GM10847 (cell line): ENCODE data around the gene PSMD1.

Experiments used
- POLR2A ChIP-seq: IDR thresholded peaks from 2 replicates; pipeline ENCODE4 v1.6.1; 2011; ENCODE audit not compliant: insufficient read length; ENCODE audit errors: extremely low read depth

The PSMD1 gene

DNA sequence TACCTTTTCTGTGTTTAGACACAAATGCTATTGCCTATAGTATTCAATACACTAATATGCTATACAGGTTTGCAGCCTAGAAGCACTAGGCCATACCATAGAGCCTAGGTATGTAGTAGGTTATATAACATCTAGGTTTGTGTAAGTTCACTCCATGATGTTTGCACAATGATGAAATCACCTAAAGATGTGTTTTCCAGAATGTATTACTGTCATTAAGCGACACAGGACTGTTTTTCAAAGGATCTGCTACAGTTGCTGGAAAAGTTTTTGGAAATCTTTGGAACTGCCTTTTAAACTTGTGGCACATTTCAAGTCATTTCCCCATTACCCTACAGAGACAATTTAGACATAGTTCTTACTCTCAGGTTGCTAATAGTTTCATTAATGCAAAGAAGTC lies 9.3 kb downstream of the PSMD1 start:
- no peak for TF ChIP-seq POLR2A

DNA sequence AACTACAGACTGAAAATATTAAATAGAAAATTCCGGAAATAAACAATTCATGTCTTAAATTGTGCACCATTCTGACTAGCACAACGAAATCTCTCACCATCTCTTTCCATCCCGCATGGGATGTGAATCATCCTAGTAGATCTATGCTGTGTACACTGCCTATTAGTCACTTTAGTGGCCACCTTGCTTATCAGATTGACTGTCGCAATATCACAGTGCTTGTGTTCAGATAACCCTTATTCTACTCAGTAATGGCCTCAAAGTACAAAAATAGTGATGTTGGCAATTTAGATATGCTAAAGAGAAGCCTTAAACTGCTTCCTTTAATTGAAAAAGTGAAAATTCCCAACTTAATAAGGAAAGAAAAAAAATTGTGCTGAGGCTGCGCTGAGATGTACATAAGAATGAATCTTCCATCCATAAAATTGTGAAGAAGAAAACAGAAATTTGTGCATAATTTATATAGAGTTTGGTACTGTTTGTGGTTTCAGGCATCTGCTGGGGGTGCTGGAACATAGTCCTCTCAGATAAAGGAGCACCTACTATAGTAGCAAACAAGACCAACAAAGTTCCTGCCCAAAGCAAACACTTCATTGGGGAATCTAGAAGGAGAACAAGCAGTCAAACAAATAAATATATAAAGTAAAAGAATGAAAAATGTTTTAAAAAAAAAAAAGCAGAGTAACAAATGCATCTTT lies 12.0 kb downstream of the PSMD1 start:
- no peak for TF ChIP-seq POLR2A

DNA sequence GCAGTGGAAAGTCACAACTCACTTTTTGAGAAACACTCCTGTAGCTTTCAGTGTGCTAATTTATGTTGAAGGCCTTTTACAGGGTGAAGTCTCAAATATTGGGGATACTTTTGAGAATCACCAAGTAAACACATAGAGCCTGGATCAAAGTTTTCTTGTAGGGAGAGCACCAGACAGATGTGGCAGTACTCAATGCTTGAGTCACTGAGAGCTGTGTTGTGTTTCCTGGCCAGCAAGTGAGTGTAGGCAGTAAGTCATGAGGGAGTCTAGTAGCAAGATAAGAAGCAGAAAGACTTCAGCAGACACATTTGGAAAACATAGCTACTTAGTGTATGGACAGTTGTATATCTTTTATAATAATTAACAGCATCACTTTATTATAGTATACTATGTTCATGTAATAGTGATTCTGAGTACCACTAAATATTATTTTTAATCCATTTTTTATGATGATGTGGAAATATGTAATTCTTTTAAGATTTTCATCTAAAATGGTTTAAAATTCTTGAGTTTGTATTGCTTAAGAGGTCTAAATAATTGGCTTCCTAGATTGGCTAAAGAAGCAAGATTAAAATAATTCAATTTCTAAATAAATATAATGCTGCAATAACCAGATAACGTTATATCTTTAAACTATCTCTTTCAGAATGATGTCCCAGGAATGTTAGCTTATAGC lies 12.8 kb downstream of the PSMD1 start:
- TF ChIP-seq POLR2A = no peak

DNA sequence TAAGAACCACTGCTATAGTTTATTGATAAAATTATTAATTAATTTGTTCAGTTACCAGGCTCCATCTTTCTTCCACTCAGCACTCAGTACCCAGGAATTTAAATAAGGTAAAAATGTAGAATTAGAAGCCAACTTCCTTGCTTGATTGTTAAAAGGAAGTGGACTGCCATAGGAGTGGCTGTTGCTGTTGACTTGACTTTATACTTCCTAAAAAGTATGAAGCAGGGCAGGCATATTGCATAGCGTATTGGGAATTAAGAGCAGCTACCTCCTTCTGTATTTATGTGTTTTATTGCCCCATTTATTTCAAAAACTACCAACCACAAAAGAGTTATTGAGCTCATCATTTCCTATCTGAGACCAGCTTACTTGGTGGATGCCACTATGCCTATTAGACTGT lies 27.9 kb downstream of the PSMD1 start:
- TF ChIP-seq POLR2A = no peak

DNA sequence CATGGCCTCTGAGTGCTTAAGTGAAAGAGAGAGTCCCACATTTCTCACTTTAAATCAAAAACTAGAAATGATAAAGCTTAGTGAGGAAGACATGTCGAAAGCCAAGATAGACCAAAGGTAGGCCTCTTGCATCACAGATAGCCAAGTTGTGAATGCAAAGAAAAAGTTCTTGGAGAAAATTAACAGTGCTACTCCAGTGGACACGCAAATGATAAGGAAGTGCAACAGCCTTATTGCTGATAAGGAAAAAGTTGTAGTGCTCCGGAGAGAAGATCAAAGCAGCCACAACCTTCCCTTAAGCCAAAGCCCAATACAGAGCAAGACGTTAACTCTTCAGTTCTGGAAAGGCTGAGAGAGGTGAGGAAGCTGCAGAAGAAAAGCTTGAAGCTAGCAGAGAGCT lies 32.1 kb downstream of the PSMD1 start:
- no peak for TF ChIP-seq POLR2A

DNA sequence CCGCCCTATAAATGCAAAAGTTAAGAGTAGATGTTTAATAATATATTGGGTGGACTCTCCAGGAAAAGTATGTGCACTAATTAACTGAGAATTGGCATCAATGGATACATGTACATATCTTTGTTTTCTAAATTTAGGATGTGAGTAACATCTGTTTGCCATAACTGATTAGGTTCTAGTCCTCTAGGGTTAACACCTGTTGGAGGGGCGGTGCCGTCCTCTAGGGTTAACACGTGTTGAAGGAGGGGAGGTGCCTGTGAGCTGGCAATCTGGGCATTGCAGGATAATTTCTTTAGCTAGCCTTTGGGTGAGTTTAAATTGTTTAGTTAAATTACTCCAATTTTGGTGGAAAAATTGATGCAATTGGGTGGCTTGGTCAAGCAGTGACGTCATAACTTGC lies 37.3 kb downstream of the PSMD1 start:
- TF ChIP-seq POLR2A = no peak

DNA sequence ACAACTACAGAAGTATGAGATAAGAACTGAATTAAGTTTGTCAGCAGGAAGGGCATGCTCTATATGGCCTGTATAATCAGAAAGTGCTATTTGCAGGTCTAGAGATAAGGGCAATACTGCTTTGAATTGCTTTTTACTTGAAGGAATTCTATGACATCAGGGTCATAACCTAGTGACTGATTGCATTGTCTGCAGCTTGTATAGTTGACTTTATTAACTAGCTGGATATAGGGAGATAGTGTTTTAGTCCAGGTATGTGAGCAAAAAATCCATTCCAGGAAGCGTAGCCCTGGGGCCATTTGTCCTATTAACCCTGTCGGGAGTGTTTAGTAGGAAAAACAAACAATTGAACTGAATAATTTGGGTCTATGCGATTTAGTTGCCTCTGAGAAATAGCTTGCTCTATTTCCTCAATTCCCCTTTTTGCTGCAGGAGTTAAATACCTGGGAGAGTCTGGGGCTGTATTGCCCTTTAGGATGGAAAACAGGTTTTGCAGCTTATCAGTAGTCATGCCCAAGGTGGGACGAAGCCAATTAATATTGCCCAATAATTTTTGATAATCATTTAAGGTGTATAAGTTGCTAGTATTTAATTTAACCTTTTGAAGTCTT lies 38.2 kb downstream of the PSMD1 start:
- TF ChIP-seq POLR2A = no peak

DNA sequence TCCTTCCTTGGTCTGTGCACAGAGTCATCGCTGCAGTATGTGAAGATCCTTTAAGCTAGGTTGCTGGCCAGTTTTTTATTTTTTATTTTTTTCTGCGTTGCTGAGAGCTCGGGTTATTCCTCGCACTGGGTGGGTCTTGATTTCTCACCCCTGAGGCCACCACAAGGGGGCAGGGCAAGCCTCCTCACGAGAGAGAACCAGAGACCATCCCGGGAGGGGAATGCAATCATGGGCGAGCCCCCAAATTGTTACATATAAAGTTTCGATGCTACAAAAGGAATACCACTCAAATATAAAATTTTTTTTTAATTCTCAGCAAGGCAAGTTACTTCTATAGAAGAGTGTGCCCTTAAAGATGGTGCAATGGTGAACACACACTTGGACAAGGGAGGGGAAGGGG lies 43.3 kb downstream of the PSMD1 start:
- TF ChIP-seq POLR2A = no peak

DNA sequence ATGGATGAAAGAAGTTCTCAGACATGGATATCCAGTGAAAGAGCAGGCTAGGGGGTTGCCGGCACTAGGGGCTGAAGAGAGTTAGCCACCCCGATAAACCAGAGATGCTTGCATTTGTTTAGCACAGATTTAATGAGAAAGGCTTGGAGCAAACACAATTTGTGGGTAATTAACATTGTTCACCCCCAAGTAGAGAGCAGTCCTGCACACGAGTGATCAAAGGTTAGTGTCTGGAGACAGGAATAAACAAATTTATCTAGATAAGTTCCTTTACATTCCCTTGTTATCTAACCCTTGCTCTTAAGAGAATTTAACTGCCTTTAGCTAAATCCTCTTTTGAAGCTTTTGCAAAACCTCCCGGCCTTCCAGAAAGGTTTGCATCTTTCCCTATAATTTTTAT lies 44.3 kb downstream of the PSMD1 start:
- no peak for TF ChIP-seq POLR2A

DNA sequence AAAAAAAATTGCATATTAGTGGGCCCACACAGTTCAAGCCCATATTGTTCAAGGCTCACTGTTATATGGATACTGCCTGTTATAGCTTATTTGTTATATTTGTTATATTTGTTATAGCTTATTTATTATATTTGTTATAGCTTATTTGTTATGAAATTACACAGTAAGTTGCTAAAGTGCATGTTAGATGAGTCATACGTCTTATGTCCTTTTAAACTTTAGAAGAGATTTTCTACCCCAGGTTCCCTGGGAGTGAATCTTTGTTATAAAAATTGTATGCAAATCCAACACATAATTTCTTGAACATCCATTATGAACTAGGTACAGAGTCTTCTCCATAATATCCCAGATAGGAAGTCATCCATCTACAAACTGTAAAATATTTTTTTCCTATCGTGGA lies 46.1 kb downstream of the PSMD1 start:
- no peak for TF ChIP-seq POLR2A

DNA sequence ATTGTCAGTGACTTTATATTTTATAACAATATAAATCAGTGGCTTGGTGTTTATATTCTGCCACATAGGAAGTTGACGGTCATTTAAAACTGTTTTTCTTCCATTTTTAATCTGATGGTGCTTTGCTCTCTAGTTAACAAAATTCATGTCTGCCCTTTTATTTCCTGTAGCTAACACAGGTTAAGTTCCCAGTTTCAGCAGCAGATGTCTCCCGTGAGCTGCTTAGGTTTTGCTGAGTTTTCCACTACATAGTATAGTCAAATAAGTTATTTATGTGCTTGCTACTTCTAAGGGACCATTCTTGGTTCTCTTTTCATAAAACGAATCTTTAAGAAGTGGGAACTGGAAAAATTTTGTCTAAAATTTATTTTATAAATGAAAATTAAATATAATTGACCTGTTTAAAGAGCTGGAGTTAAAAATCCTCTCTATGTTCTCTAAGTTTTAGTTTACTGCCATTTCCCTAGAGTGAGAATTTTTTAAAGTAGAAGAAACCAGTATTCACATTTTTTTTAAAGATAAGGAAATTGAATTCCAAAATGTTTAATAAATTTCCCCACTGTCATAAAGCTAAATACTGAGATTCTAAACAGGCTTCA lies 47.5 kb downstream of the PSMD1 start:
- no peak for TF ChIP-seq POLR2A

DNA sequence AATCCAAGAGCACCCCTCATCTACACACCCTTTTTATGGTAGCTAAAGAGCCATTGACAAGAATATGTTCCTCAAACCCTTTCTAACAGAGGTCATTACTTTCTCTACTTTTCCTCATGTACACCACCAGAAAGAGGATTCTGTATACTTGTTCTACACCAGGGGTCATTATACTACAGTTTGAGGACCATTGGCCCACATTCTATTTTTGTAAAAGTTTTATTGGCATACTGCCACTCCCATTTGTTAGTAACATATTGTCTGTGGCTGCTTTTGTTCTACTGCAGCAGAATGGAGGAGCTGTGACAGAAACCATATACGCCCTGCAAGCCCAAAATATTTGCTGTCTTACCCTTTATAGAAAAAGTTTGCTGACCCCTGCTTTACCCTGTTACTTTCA lies 53.9 kb downstream of the PSMD1 start:
- no peak for TF ChIP-seq POLR2A

DNA sequence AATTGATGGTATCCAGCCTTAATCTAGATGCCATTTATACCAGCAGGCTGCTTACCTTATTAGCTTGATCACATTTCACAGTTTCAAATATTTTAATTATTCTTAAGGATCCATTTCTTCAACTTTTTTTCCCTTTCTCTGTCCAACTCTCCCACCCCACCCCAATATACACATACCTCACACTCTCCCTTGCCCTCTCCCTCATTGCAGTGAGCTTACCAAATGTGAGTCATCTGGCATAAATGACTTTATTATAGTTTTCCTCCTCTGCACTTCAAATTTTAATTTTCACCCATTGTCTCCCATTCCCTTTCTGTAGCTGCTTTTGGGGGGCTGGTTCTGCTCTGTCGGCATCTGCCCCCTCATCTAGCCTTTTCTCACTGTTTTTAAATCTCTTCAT lies 55.3 kb downstream of the PSMD1 start:
- no peak for TF ChIP-seq POLR2A

DNA sequence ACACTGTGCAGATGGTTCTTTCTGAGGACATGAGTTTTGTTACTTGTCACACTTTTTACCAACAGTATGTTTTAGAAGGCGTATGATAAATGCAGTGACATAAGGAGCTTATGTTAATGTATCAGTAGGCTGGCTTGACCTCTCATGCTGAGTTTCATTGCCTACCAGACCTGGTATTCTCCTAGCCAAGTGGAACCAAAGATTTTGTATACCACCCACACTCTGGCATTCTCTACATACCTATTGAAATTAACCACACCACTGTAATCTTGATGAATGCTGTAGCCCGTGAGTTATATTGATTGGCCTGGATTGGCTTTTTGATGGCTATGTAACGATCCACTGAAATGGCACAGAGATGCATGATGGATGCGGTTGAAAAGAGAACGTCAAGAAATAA lies 56.8 kb downstream of the PSMD1 start:
- TF ChIP-seq POLR2A = no peak

DNA sequence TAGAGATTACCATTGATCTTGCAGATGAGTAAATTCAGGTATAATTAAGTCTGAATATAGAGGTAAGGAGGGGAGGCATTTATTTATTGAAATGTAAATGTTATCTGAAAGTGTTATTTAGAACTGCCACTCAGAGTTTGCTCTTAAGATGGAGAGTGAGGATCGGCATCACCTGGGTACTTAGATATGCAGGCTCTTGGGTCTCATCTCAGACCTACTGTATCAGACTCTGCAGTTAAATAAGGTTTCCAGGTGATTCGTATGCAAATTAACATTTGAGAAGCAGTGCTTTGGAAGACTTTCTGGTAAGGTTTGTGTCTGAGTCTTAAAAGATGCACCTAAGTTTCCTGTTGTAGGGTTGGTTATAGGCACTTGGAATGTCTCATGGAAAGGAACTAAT lies 59.0 kb downstream of the PSMD1 start:
- TF ChIP-seq POLR2A = no peak

DNA sequence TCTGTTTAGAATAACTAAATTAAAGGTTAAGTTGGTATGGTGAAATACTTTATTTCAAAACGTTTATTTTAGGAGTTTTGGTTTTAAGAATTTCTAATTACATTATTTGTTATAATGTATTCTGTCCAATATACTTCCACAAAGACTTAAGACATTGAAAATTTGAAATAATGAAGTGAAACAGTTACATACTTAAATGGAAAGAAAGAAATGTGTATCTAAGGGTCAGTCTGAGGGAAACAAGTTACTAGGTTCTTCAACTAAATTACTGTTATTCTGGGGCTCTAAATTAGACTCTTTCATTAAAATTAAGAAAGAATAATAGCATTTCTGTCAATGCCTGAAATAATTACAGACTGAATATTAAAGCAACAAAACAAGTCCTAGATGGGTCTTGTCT lies 60.5 kb downstream of the PSMD1 start:
- no peak for TF ChIP-seq POLR2A
